H9 (cell line): ENCODE results near the gene MIGA2. TPM values are rescaled to one million over a fixed set of nuclear protein-coding genes. Genes with fewer than 3 reads are reported as not detected.

ENCODE experiments used
- DNase-seq: peaks from one replicate; pipeline ENCODE4 v3.0.0-alpha.2; 2017
- H2AFZ ChIP-seq: one replicate; pipeline ENCODE4 v1.6.1; 2013; ENCODE audit warnings: mild to moderate bottlenecking, low read length, control low read depth, moderate library complexity
- H2AK5ac ChIP-seq: 2 replicates; pipeline ENCODE4 v1.6.1; 2013; ENCODE audit warnings: low read length, control low read depth, mixed read lengths; ENCODE audit not compliant: insufficient read length
- H2BK120ac ChIP-seq: one replicate; pipeline ENCODE4 v1.6.1; 2013; ENCODE audit warnings: low read depth, mild to moderate bottlenecking, low read length, control low read depth, inconsistent platforms; ENCODE audit not compliant: poor library complexity, severe bottlenecking
- H2BK12ac ChIP-seq: 2 replicates; pipeline ENCODE4 v1.6.1; 2013; ENCODE audit warnings: low read length, control low read depth, mixed read lengths, low read depth; ENCODE audit not compliant: insufficient read length
- H2BK15ac ChIP-seq: 2 replicates; pipeline ENCODE4 v1.6.1; 2013; ENCODE audit warnings: low read depth, low read length, control low read depth
- H2BK20ac ChIP-seq: one replicate; pipeline ENCODE4 v1.6.1; 2013; ENCODE audit warnings: low read depth, mild to moderate bottlenecking, low read length, control low read depth, inconsistent platforms; ENCODE audit not compliant: poor library complexity, severe bottlenecking
- H2BK5ac ChIP-seq: 2 replicates; pipeline ENCODE4 v1.6.1; 2013; ENCODE audit warnings: low read length, control low read depth, mixed read lengths; ENCODE audit not compliant: insufficient read length
- H3K14ac ChIP-seq: 2 replicates; pipeline ENCODE4 v1.6.1; 2013; ENCODE audit warnings: low read length, control low read depth; ENCODE audit not compliant: insufficient read depth
- H3K18ac ChIP-seq: 2 replicates; pipeline ENCODE4 v1.6.1; 2013; ENCODE audit warnings: low read depth, mild to moderate bottlenecking, mixed read lengths, low read length, control low read depth; ENCODE audit not compliant: insufficient read length
- H3K23ac ChIP-seq: 2 replicates; pipeline ENCODE4 v1.6.1; 2013; ENCODE audit warnings: low read length, control low read depth, mixed read lengths, low read depth; ENCODE audit not compliant: insufficient read length
- H3K23me2 ChIP-seq: 2 replicates; pipeline ENCODE4 v1.6.1; 2013; ENCODE audit warnings: low read depth, mild to moderate bottlenecking, mixed read lengths, low read length, control low read depth; ENCODE audit not compliant: insufficient read length, poor library complexity, severe bottlenecking
- H3K27ac ChIP-seq: 2 replicates; pipeline ENCODE4 v1.5.1; 2013; ENCODE audit warnings: low read length, control low read depth, mixed read lengths, low read depth; ENCODE audit not compliant: insufficient read length
- H3K27me3 ChIP-seq: 2 replicates; pipeline ENCODE4 v1.6.1; 2013; ENCODE audit warnings: low read length, control low read depth, inconsistent platforms; ENCODE audit not compliant: insufficient read depth
- H3K4ac ChIP-seq: 2 replicates; pipeline ENCODE4 v1.6.1; 2013; ENCODE audit warnings: low read depth, mild to moderate bottlenecking, control low read depth, inconsistent platforms, low read length, moderate library complexity
- H3K4me1 ChIP-seq: 2 replicates; pipeline ENCODE4 v1.6.1; 2013; ENCODE audit warnings: low read length, control low read depth, inconsistent platforms; ENCODE audit not compliant: insufficient read depth
- H3K4me2 ChIP-seq: 2 replicates; pipeline ENCODE4 v1.6.1; 2013; ENCODE audit warnings: low read length, control low read depth, mixed read lengths; ENCODE audit not compliant: insufficient read length, insufficient read depth
- H3K56ac ChIP-seq: 2 replicates; pipeline ENCODE4 v1.6.1; 2013; ENCODE audit warnings: low read depth, mild to moderate bottlenecking, mixed read lengths, low read length, control low read depth; ENCODE audit not compliant: insufficient read length
- H3K79me1 ChIP-seq: 2 replicates; pipeline ENCODE4 v1.6.1; 2013; ENCODE audit warnings: low read depth, mild to moderate bottlenecking, moderate library complexity, low read length, control low read depth, inconsistent platforms; ENCODE audit not compliant: insufficient read depth, poor library complexity, severe bottlenecking
- H3K79me2 ChIP-seq: 2 replicates; pipeline ENCODE4 v1.6.1; 2013; ENCODE audit warnings: low read length, control low read depth, inconsistent platforms; ENCODE audit not compliant: insufficient read depth
- H3K9ac ChIP-seq: 2 replicates; pipeline ENCODE4 v1.6.1; 2013; ENCODE audit warnings: low read length, control low read depth, mixed read lengths; ENCODE audit not compliant: insufficient read length; ENCODE audit errors: extremely low read depth
- H3K9me3 ChIP-seq: one replicate; pipeline ENCODE4 v1.6.1; 2013; ENCODE audit warnings: low read depth, low read length, inconsistent platforms; ENCODE audit not compliant: control insufficient read depth
- H3T11ph ChIP-seq: one replicate; pipeline ENCODE4 v1.6.1; 2013; ENCODE audit warnings: mild to moderate bottlenecking, low read length, control low read depth, inconsistent platforms
- H4K20me1 ChIP-seq: one replicate; pipeline ENCODE4 v1.6.1; 2013; ENCODE audit not compliant: control insufficient read depth, insufficient read length, insufficient read depth
- H4K5ac ChIP-seq: 2 replicates; pipeline ENCODE4 v1.6.1; 2013; ENCODE audit warnings: low read depth, mild to moderate bottlenecking, mixed read lengths, low read length, control low read depth; ENCODE audit not compliant: insufficient read length
- H4K8ac ChIP-seq: replicated peaks from 2 replicates; pipeline ENCODE4 v1.6.1; 2013; ENCODE audit warnings: low read length, control low read depth, mixed read lengths, low read depth; ENCODE audit not compliant: insufficient read length
- H4K91ac ChIP-seq: 2 replicates; pipeline ENCODE4 v1.6.1; 2013; ENCODE audit warnings: low read depth, mild to moderate bottlenecking, moderate library complexity, mixed read lengths, low read length, control low read depth; ENCODE audit not compliant: insufficient read length
- H3K27ac Mint-ChIP-seq, 3 experiments: 2 replicates in 2 of 3; 3 replicates in 1 of 3; pipeline ENCODE4 v1.8.0; 2020 to 2021; ENCODE audit warnings: mixed read lengths in 3 of 3, mild to moderate bottlenecking in 1 of 3, moderate library complexity in 1 of 3
- H3K27me3 Mint-ChIP-seq: 2 replicates; pipeline ENCODE4 v1.8.0; 2021; ENCODE audit warnings: low read depth, mild to moderate bottlenecking, moderate library complexity, mixed read lengths
- H3K36me3 Mint-ChIP-seq, 3 experiments: 2 replicates in 2 of 3; 3 replicates in 1 of 3; pipeline ENCODE4 v1.8.0; 2020 to 2021; ENCODE audit warnings: low read depth in 3 of 3, mixed read lengths in 3 of 3; ENCODE audit not compliant: insufficient read depth in 1 of 3
- H3K4me1 Mint-ChIP-seq, 2 experiments: 2 replicates each; pipeline ENCODE4 v1.8.0; 2020; ENCODE audit warnings: mixed read lengths in 2 of 2
- H3K4me3 Mint-ChIP-seq, 2 experiments: 2 replicates in 1 of 2; 3 replicates in 1 of 2; pipeline ENCODE4 v1.8.0; 2020 to 2021; ENCODE audit warnings: mild to moderate bottlenecking in 2 of 2, mixed read lengths in 2 of 2, moderate library complexity in 1 of 2
- H3K9me3 Mint-ChIP-seq, 2 experiments: 2 replicates in 1 of 2; 3 replicates in 1 of 2; pipeline ENCODE4 v1.8.0; 2020; ENCODE audit warnings: mild to moderate bottlenecking in 2 of 2, mixed read lengths in 2 of 2, moderate library complexity in 1 of 2
- CTCF ChIP-seq: fragments of 200-600 bp; sonication (generic); conservative IDR thresholded peaks from 3 replicates; pipeline ENCODE4 v1.8.0; 2021; ENCODE audit warnings: antibody characterized with exemption, mild to moderate bottlenecking
- WGBS: extraction: QIAGEN DNeasy Blood & Tissue Kit; methylation state at CpG from one replicate; pipeline ENCODE4 v1.1.7; 2013; ENCODE audit warnings: missing lambda C conversion rate, low lambda C conversion rate, mixed read lengths; ENCODE audit not compliant: insufficient read length; ENCODE audit errors: extremely low coverage; 5-methylcytosine and 5-hydroxymethylcytosine counted together
- total RNA-seq: library from RNA; stranded (reverse); gene quantifications from 2 replicates; pipeline ENCODE4 v1.2.1, GENCODE V29; 2021

The MIGA2 gene
- total RNA-seq, 1 experiment from 2014 or later, result 37.8 TPM

- Histone ChIP-seq H2BK20ac (no peak overlapping the region), H3K27ac (no peak overlapping the region), H3K18ac (no peak overlapping the region), H2AK5ac (no peak overlapping the region), H3K23ac (no peak overlapping the region), H2AFZ (no peak overlapping the region), H3T11ph (no peak overlapping the region), H3K9me3 (no peaks in the 10 kb centered on the region), H4K91ac (no peak overlapping the region), H2BK5ac (no peak overlapping the region), H3K4ac (no peak overlapping the region), H4K20me1 (no peaks in the 10 kb centered on the region), H3K56ac (no peak overlapping the region), H4K5ac (no peak overlapping the region), H3K14ac (no peak overlapping the region), H3K79me1 (no peaks in the 10 kb centered on the region), H3K79me2 (no peaks in the 10 kb centered on the region), H2BK120ac (no peak overlapping the region), H2BK12ac (no peak overlapping the region), H4K8ac (no peak overlapping the region), H3K23me2 (no peaks in the 10 kb centered on the region), H2BK15ac (no peak overlapping the region), H3K4me2 (no peak overlapping the region), H3K4me1 (no peaks in the 10 kb centered on the region), H3K27me3 (no peaks in the 10 kb centered on the region), H3K9ac (no peak overlapping the region)
- no peaks in the 10 kb centered on the region for H3K9me3 Mint-ChIP-seq
- H3K4me3 Mint-ChIP-seq, result no peak overlapping the region
- H3K27me3 Mint-ChIP-seq, result no peaks in the 10 kb centered on the region; the same call in 1 of the 2 replicates
- peaks cover 7 to 61% (median 42%) of the 10 kb centered on the region in 3 experiments; a peak in 6 of 7 replicates for H3K36me3 Mint-ChIP-seq
- WGBS, result no CpG with 5 or more reads among the region's 11 CpGs
- DNase-seq, result no peak
- no peak for TF ChIP-seq CTCF
- H3K4me1 Mint-ChIP-seq, result peaks cover 0 to 3% of the 10 kb centered on the region in 2 experiments; a peak in 1 of 4 replicates
- H3K27ac Mint-ChIP-seq, result no peak overlapping the region
These were observed 22.8 kb upstream of the MIGA2 start for GRCh38 chr9:129013674-129014073.
